HEK293 (cell line): ENCODE measurements around the gene MRPS11.

ENCODE experiments used
- CTCF ChIA-PET: fragments of 350-600 bp; formaldehyde crosslinking; extraction: SDS; loops from one replicate; lab custom pipeline; 2021; ENCODE audit warnings: antibody characterized with exemption; lab: Yijun Ruan, JAX
- POLR2A ChIA-PET: fragments of 300-600 bp; formaldehyde crosslinking; extraction: SDS; loops from one replicate; lab custom pipeline; 2020; ENCODE audit warnings: antibody characterized with exemption, inconsistent platforms; lab: Yijun Ruan, JAX
- H3K27ac ChIP-seq: fragments of 200-500 bp; sonication (Bioruptor generic); 2 replicates; pipeline ENCODE4 v1.5.1; 2014; ENCODE audit warnings: low read depth, low read length, control low read depth, inconsistent platforms; ENCODE audit errors: extremely low read depth
- H3K36me3 ChIP-seq, 2 experiments: fragments of 200-500 bp in 1 of 2; sonication (Bioruptor generic) in 1 of 2; 1 replicate in 1 of 2; 2 replicates in 1 of 2; pipeline ENCODE4 v1.5.1; 2014 to 2017; ENCODE audit warnings: inconsistent platforms in 2 of 2, low read length in 2 of 2; ENCODE audit not compliant: control insufficient read depth in 2 of 2, insufficient read depth in 1 of 2
- H3K4me1 ChIP-seq: fragments of 200-500 bp; sonication (Bioruptor generic); 2 replicates; pipeline ENCODE4 v1.5.1; 2014; ENCODE audit warnings: mild to moderate bottlenecking, low read length, inconsistent platforms; ENCODE audit not compliant: control insufficient read depth, insufficient read depth
- H3K4me3 ChIP-seq: 2 replicates; pipeline ENCODE4 v1.5.1; 2011; ENCODE audit warnings: low read depth, mild to moderate bottlenecking, control low read depth, low read length, moderate library complexity
- H3K9me3 ChIP-seq: fragments of 200-500 bp; sonication (Bioruptor generic); 2 replicates; pipeline ENCODE4 v1.5.1; 2014; ENCODE audit warnings: low read depth, low read length, inconsistent platforms; ENCODE audit not compliant: control insufficient read depth, insufficient read depth
- HOXC10 ChIP-seq: sonication (generic); formaldehyde crosslinking; IDR thresholded peaks from 2 replicates; pipeline ENCODE4 v1.8.1; 2023; ENCODE audit warnings: mild to moderate bottlenecking, missing genetic modification reagents
- INSM2 ChIP-seq: fragments of 450-650 bp; formaldehyde crosslinking; IDR thresholded peaks from 2 replicates; pipeline ENCODE4 v1.5.1; 2016; ENCODE audit warnings: missing biosample characterization, missing genetic modification characterization
- KLF7 ChIP-seq: fragments of 450-650 bp; formaldehyde crosslinking; IDR thresholded peaks from 2 replicates; pipeline ENCODE4 v1.5.1; 2016; ENCODE audit warnings: missing biosample characterization, missing genetic modification characterization, borderline replicate concordance
- PBX3 ChIP-seq: sonication (generic); formaldehyde crosslinking; IDR thresholded peaks from 2 replicates; pipeline ENCODE4 v1.8.1; 2022; ENCODE audit warnings: mild to moderate bottlenecking, moderate library complexity, missing genetic modification reagents
- PRDM2 ChIP-seq: fragments of 450-650 bp; formaldehyde crosslinking; IDR thresholded peaks from 2 replicates; pipeline ENCODE4 v1.5.1; 2016; ENCODE audit warnings: missing biosample characterization, missing genetic modification characterization, borderline replicate concordance
- RBAK ChIP-seq: fragments of 450-650 bp; formaldehyde crosslinking; IDR thresholded peaks from 2 replicates; pipeline ENCODE4 v1.5.1; 2016; ENCODE audit warnings: missing biosample characterization, missing genetic modification characterization
- REST ChIP-seq: fragments of 450-650 bp; formaldehyde crosslinking; IDR thresholded peaks from 2 replicates; pipeline ENCODE4 v1.5.1; 2016; ENCODE audit warnings: missing biosample characterization, missing genetic modification characterization
- WT1 ChIP-seq: fragments of 450-650 bp; formaldehyde crosslinking; IDR thresholded peaks from 2 replicates; pipeline ENCODE4 v1.5.1; 2016; ENCODE audit warnings: missing biosample characterization, missing genetic modification characterization
- ZIC2 ChIP-seq: fragments of 450-650 bp; formaldehyde crosslinking; IDR thresholded peaks from 2 replicates; pipeline ENCODE4 v1.5.1; 2016; ENCODE audit warnings: missing biosample characterization, missing genetic modification characterization
- ZNF10 ChIP-seq: fragments of 450-650 bp; formaldehyde crosslinking; IDR thresholded peaks from 2 replicates; pipeline ENCODE4 v1.5.1; 2017; ENCODE audit warnings: missing biosample characterization, missing genetic modification characterization
- ZNF114 ChIP-seq: fragments of 450-650 bp; formaldehyde crosslinking; IDR thresholded peaks from 2 replicates; pipeline ENCODE4 v1.5.0; 2017; ENCODE audit warnings: missing biosample characterization, missing genetic modification characterization
- ZNF449 ChIP-seq: fragments of 450-650 bp; formaldehyde crosslinking; IDR thresholded peaks from 2 replicates; pipeline ENCODE4 v1.5.1; 2017; ENCODE audit warnings: missing biosample characterization, mild to moderate bottlenecking, missing genetic modification characterization, moderate library complexity
- ZNF514 ChIP-seq: fragments of 450-650 bp; formaldehyde crosslinking; IDR thresholded peaks from 2 replicates; pipeline ENCODE4 v1.5.1; 2016; ENCODE audit warnings: missing biosample characterization, missing genetic modification characterization
- ZNF670 ChIP-seq: fragments of 450-650 bp; formaldehyde crosslinking; IDR thresholded peaks from 2 replicates; pipeline ENCODE4 v1.5.1; 2016; ENCODE audit warnings: missing biosample characterization, missing genetic modification characterization, low read depth

MRPS11 gene

GRCh38 chr15:88509964-88510363, 42.5 kb downstream of the MRPS11 start (continued):
- TF ChIP-seq PBX3 (CRISPR knock-in tag) (no peak), INSM2 (no peak), ZNF449 (tag by site-specific recombination) (no peak), RBAK (tag by site-specific recombination) (no peak), ZNF114 (tag by site-specific recombination) (no peak)

GRCh38 chr15:88511161-88511560, 43.7 kb downstream of the MRPS11 start:
- CTCF ChIA-PET: interaction anchor here (1.0 kb wide), 1 partner anchor 103 kb away, joined by 4 read pairs; no protein-coding TSS in a partner anchor
- POLR2A ChIA-PET: no interaction called here

GRCh38 chr15:88512078-88512477, 44.6 kb downstream of the MRPS11 start:
- POLR2A ChIA-PET: no interaction called here
- CTCF ChIA-PET: interaction anchor here (0.7 to 1.0 kb wide), 2 partner anchors 24 to 102 kb away, joined by 3 to 4 read pairs; no protein-coding TSS in a partner anchor

More at GRCh38 chr15:88511161-88511560, 43.7 kb downstream of the MRPS11 start:
- Histone ChIP-seq H3K4me1 (no peaks in the 10 kb centered on the region), H3K4me3 (no peak overlapping the region), H3K27ac (no peak overlapping the region), H3K9me3 (no peaks in the 10 kb centered on the region), H3K36me3 (peaks cover 7 to 57% of the 10 kb centered on the region in 2 experiments)
- TF ChIP-seq ZIC2 (tag by site-specific recombination): no peak
- no peak for TF ChIP-seq ZNF10 (tag by site-specific recombination)

More at GRCh38 chr15:88512078-88512477, 44.6 kb downstream of the MRPS11 start:
- TF ChIP-seq ZNF670 (tag by site-specific recombination): no peak
- TF ChIP-seq KLF7 (tag by site-specific recombination): no peak
- no peak for TF ChIP-seq ZNF514
- no peak for TF ChIP-seq HOXC10
- TF ChIP-seq PRDM2 (tag by site-specific recombination): no peak
- TF ChIP-seq WT1 (tag by site-specific recombination): no peak
- TF ChIP-seq REST (tag by site-specific recombination): no peak
- H3K9me3 ChIP-seq: no peaks in the 10 kb centered on the region
- no peaks in the 10 kb centered on the region for H3K4me1 ChIP-seq
- no peak overlapping the region for H3K27ac ChIP-seq
- no peak overlapping the region for H3K4me3 ChIP-seq
- H3K36me3 ChIP-seq: peaks cover 9 to 59% of the 10 kb centered on the region in 2 experiments
